HepG2 (cell line): Measurements from ENCODE around the gene PLEKHG2. TPM values are rescaled to one million over a fixed set of nuclear protein-coding genes. Genes with fewer than 3 reads are reported as not detected.

ENCODE experiments used
- HDAC1 ChIP-seq: sonication (generic); formaldehyde crosslinking; IDR thresholded peaks from 2 replicates; pipeline ENCODE4 v1.5.1; 2020; ENCODE audit warnings: mild to moderate bottlenecking, missing genetic modification reagents
- HNRNPK ChIP-seq: fragments of 200-400 bp; formaldehyde crosslinking; IDR thresholded peaks from 2 replicates; pipeline ENCODE4 v1.6.1; 2018; ENCODE audit warnings: low read length, low read depth, moderate library complexity, mild to moderate bottlenecking; ENCODE audit not compliant: poor library complexity, severe bottlenecking
- MTA1 ChIP-seq: sonication (generic); formaldehyde crosslinking; IDR thresholded peaks from 2 replicates; pipeline ENCODE4 v1.4.0; 2020; ENCODE audit warnings: missing genetic modification reagents, mild to moderate bottlenecking, borderline replicate concordance
- NFKBIZ ChIP-seq: IDR thresholded peaks from 2 replicates; pipeline ENCODE4 v1.6.1; 2018; ENCODE audit warnings: missing genetic modification reagents, missing compliant biosample characterization
- SKI ChIP-seq: fragments of 450-650 bp; IDR thresholded peaks from one replicate; pipeline ENCODE4 v1.6.1; 2018; ENCODE audit warnings: mild to moderate bottlenecking; ENCODE audit not compliant: partially characterized antibody
- SNAPC2 ChIP-seq: sonication (generic); formaldehyde crosslinking; IDR thresholded peaks from 2 replicates; pipeline ENCODE4 v1.8.1; 2022; ENCODE audit warnings: mild to moderate bottlenecking, missing genetic modification reagents
- TARDBP ChIP-seq: sonication (generic); formaldehyde crosslinking; IDR thresholded peaks from 2 replicates; pipeline ENCODE4 v1.8.0; 2022; ENCODE audit warnings: mild to moderate bottlenecking, missing genetic modification reagents
- TRIM22 ChIP-seq: fragments of 450-650 bp; IDR thresholded peaks from 2 replicates; pipeline ENCODE4 v1.6.1; 2017
- YEATS2 ChIP-seq: sonication (generic); formaldehyde crosslinking; IDR thresholded peaks from 2 replicates; pipeline ENCODE4 v1.4.0; 2020; ENCODE audit warnings: missing genetic modification reagents, borderline replicate concordance
- ZBTB39 ChIP-seq: sonication (generic); formaldehyde crosslinking; IDR thresholded peaks from 2 replicates; pipeline ENCODE4 v1.5.0; 2020; ENCODE audit warnings: missing genetic modification reagents
- ZNF230 ChIP-seq: sonication (generic); formaldehyde crosslinking; IDR thresholded peaks from 2 replicates; pipeline ENCODE4 v1.4.0; 2020; ENCODE audit warnings: mild to moderate bottlenecking, missing genetic modification reagents
- ZNF432 ChIP-seq: sonication (generic); formaldehyde crosslinking; IDR thresholded peaks from 2 replicates; pipeline ENCODE4 v1.5.0; 2020; ENCODE audit warnings: missing genetic modification reagents, mild to moderate bottlenecking, borderline replicate concordance
- polyA plus RNA-seq, 8 experiments: library from polyadenylated mRNA; depleted of rRNA in 3 of 8; stranded (reverse) in 7 of 8; unstranded in 1 of 8; fragments of >200 nt; fragmentation: Illumina TruSeq in 4 of 8; extraction: Trizol in 4 of 8; gene quantifications; 2 replicates each; pipeline versions ENCODE4 v1.2.1 to v1.2.3, GENCODE V29; 2011 to 2016; ENCODE audit warnings: low read depth in 4 of 8, missing spikeins in 1 of 8, mixed read lengths in 1 of 8; ENCODE audit not compliant: insufficient read depth in 1 of 8
- total RNA-seq, 5 experiments: library from RNA; depleted of rRNA; stranded (reverse); fragments of >200 nt; fragmentation: Illumina TruSeq; extraction: Trizol; gene quantifications; 2 replicates each; pipeline ENCODE4 v1.2.3, GENCODE V29; 2016; ENCODE audit warnings: low read depth in 1 of 5
- TF ChIP-seq, protein P1 (sequence below): sonication (generic); formaldehyde crosslinking; IDR thresholded peaks from 2 replicates; pipeline ENCODE4 v1.4.0; 2020; ENCODE audit warnings: missing genetic modification reagents, borderline replicate concordance
- TF ChIP-seq, protein P2 (sequence below): sonication (generic); formaldehyde crosslinking; IDR thresholded peaks from 2 replicates; pipeline ENCODE4 v1.4.0; 2020; ENCODE audit warnings: missing genetic modification reagents, borderline replicate concordance
- TF ChIP-seq, protein P3 (sequence below): sonication (generic); formaldehyde crosslinking; IDR thresholded peaks from 2 replicates; pipeline ENCODE4 v1.4.0; 2020; ENCODE audit warnings: missing genetic modification reagents
- TF ChIP-seq, protein P4 (sequence below): sonication (generic); formaldehyde crosslinking; IDR thresholded peaks from 2 replicates; pipeline ENCODE4 v1.4.0; 2020; ENCODE audit warnings: mild to moderate bottlenecking, missing genetic modification reagents

The PLEKHG2 gene
- total and polyA plus RNA-seq, 2 of the 13 experiments (the other 11 are each of a cell fraction or from before 2014, with no cell fraction given): 3.6 to 6.8 TPM

DNA sequence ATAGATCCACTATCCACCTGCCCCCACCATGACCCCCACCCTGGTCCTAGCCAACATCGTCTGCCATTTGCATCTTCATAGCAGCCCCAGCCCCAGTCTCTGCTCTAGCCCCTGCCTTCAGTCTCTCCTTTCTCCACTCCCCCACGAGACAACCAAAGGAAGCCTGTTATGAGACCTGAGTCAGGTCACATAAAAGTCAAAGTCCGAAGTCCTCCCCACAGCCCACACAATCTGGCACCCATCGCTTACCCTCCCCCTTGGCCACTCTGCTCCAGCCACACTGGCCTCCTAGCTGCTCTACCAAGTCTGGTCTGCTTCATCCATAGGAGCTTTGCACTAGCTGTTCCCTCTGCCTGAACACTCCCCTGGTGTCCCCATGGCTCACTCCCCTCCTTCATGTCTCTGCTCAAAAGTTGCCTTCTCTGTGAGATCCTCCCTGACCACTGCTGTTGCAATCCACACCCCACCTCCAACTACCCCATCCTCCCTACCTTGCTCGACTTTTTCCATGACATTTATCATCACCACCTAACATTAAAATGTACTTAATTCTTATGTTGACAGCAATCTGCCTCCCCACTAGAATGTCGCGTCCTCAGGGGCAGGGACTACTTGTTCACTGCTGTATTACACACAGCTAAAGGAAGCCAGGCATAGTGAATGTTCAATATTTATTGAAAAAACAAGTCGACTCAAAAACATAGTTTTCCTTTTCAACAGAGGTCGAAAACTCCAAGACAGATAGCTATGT is 1.2 kb upstream of the PLEKHG2 start (continued):
- TF ChIP-seq, protein P1, sequence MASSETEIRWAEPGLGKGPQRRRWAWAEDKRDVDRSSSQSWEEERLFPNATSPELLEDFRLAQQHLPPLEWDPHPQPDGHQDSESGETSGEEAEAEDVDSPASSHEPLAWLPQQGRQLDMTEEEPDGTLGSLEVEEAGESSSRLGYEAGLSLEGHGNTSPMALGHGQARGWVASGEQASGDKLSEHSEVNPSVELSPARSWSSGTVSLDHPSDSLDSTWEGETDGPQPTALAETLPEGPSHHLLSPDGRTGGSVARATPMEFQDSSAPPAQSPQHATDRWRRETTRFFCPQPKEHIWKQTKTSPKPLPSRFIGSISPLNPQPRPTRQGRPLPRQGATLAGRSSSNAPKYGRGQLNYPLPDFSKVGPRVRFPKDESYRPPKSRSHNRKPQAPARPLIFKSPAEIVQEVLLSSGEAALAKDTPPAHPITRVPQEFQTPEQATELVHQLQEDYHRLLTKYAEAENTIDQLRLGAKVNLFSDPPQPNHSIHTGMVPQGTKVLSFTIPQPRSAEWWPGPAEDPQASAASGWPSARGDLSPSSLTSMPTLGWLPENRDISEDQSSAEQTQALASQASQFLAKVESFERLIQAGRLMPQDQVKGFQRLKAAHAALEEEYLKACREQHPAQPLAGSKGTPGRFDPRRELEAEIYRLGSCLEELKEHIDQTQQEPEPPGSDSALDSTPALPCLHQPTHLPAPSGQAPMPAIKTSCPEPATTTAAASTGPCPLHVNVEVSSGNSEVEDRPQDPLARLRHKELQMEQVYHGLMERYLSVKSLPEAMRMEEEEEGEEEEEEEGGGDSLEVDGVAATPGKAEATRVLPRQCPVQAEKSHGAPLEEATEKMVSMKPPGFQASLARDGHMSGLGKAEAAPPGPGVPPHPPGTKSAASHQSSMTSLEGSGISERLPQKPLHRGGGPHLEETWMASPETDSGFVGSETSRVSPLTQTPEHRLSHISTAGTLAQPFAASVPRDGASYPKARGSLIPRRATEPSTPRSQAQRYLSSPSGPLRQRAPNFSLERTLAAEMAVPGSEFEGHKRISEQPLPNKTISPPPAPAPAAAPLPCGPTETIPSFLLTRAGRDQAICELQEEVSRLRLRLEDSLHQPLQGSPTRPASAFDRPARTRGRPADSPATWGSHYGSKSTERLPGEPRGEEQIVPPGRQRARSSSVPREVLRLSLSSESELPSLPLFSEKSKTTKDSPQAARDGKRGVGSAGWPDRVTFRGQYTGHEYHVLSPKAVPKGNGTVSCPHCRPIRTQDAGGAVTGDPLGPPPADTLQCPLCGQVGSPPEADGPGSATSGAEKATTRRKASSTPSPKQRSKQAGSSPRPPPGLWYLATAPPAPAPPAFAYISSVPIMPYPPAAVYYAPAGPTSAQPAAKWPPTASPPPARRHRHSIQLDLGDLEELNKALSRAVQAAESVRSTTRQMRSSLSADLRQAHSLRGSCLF (CRISPR knock-in tag): no peak
- TF ChIP-seq SKI (peak; percentile 63), MTA1 (CRISPR knock-in tag) (peak; percentile 64; the same call in 1 of the 2 replicates), HNRNPK (no peak), ZBTB39 (CRISPR knock-in tag) (no peak), HDAC1 (peak; percentile 70), ZNF230 (CRISPR knock-in tag) (no peak; the same call in 1 of the 2 replicates), TRIM22 (no peak), NFKBIZ (CRISPR knock-in tag) (no peak), TARDBP (CRISPR knock-in tag) (no peak), YEATS2 (no peak), ZNF432 (CRISPR knock-in tag) (no peak), SNAPC2 (CRISPR knock-in tag) (no peak)
- TF ChIP-seq, protein P2, sequence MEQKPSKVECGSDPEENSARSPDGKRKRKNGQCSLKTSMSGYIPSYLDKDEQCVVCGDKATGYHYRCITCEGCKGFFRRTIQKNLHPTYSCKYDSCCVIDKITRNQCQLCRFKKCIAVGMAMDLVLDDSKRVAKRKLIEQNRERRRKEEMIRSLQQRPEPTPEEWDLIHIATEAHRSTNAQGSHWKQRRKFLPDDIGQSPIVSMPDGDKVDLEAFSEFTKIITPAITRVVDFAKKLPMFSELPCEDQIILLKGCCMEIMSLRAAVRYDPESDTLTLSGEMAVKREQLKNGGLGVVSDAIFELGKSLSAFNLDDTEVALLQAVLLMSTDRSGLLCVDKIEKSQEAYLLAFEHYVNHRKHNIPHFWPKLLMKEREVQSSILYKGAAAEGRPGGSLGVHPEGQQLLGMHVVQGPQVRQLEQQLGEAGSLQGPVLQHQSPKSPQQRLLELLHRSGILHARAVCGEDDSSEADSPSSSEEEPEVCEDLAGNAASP (CRISPR knock-in tag): peak; percentile 21; the same call in 1 of the 2 replicates
- TF ChIP-seq, protein P3, sequence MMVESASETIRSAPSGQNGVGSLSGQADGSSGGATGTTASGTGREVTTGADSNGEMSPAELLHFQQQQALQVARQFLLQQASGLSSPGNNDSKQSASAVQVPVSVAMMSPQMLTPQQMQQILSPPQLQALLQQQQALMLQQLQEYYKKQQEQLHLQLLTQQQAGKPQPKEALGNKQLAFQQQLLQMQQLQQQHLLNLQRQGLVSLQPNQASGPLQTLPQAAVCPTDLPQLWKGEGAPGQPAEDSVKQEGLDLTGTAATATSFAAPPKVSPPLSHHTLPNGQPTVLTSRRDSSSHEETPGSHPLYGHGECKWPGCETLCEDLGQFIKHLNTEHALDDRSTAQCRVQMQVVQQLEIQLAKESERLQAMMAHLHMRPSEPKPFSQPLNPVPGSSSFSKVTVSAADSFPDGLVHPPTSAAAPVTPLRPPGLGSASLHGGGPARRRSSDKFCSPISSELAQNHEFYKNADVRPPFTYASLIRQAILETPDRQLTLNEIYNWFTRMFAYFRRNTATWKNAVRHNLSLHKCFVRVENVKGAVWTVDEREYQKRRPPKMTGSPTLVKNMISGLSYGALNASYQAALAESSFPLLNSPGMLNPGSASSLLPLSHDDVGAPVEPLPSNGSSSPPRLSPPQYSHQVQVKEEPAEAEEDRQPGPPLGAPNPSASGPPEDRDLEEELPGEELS (CRISPR knock-in tag): peak; percentile 68
- TF ChIP-seq, protein P4, sequence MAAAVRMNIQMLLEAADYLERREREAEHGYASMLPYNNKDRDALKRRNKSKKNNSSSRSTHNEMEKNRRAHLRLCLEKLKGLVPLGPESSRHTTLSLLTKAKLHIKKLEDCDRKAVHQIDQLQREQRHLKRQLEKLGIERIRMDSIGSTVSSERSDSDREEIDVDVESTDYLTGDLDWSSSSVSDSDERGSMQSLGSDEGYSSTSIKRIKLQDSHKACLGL (CRISPR knock-in tag): no peak
